ENCODE data around the gene ABCA2. TPM values are rescaled to one million over a fixed set of nuclear protein-coding genes. Genes with fewer than 3 reads are reported as not detected.

ABCA2 gene
- total RNA-seq, 4 donors from 2014 or later: 136 to 291 (median 196) TPM

- Histone ChIP-seq H3K4me1 (peaks cover 0 to 43% (median 30%) of the 10 kb centered on the region in 4 donors), H3K27ac (peak overlapping the region in 2 of 4 donors; percentile 11 to 56), H3K27me3 (no peaks in the 10 kb centered on the region), H3K4me3 (no peak overlapping the region), H3K36me3 (peaks cover 1 to 66% (median 4%) of the 10 kb centered on the region in 3 donors), H3K9me3 (no peaks in the 10 kb centered on the region)
- TF ChIP-seq EP300 (IDR thresholded peaks at IDR 0.05) (no peak), CTCF (IDR thresholded peaks at IDR 0.05) (no peak), POLR2A (IDR thresholded peaks at IDR 0.05) (no peak)
- no peak for DNase-seq (ENCODE audit: low spot score in 2 of 2)
- WGBS, 2 donors: 92 to 94% methylated on average over 14 to 27 of the region's 32 CpGs
Measured at GRCh38 chr9:137020771-137021567, 7.1 kb downstream of the ABCA2 start.

GRCh38 chr9:137019891-137020683 is 8.0 kb downstream of the ABCA2 start:
- DNase-seq (ENCODE audit: low spot score in 2 of 2): no peak
- 88 to 93% methylated on average over 29 to 34 of the region's 34 CpGs for WGBS, 2 donors
- peaks cover 0 to 35% (median 25%) of the 10 kb centered on the region in 4 donors for H3K4me1 ChIP-seq
- peaks cover 4 to 75% (median 10%) of the 10 kb centered on the region in 3 donors for H3K36me3 ChIP-seq
- no peaks in the 10 kb centered on the region for H3K27me3 ChIP-seq
- H3K4me3 ChIP-seq: no peak overlapping the region
- H3K27ac ChIP-seq: peak overlapping the region in 1 of 4 donors; percentile 11
- TF ChIP-seq EP300 (IDR thresholded peaks at IDR 0.05): no peak
- TF ChIP-seq POLR2A (IDR thresholded peaks at IDR 0.05): no peak
- no peak for TF ChIP-seq CTCF (IDR thresholded peaks at IDR 0.05)
- H3K9me3 ChIP-seq: no peaks in the 10 kb centered on the region

GRCh38 chr9:137018761-137019559 is 9.1 kb downstream of the ABCA2 start:
- Histone ChIP-seq H3K36me3 (peaks cover 4 to 86% (median 13%) of the 10 kb centered on the region in 3 donors), H3K9me3 (no peaks in the 10 kb centered on the region), H3K27ac (no peak overlapping the region), H3K4me3 (no peak overlapping the region), H3K27me3 (no peaks in the 10 kb centered on the region), H3K4me1 (peaks cover 0 to 23% (median 18%) of the 10 kb centered on the region in 4 donors)
- TF ChIP-seq POLR2A (IDR thresholded peaks at IDR 0.05) (no peak), CTCF (IDR thresholded peaks at IDR 0.05) (no peak), EP300 (IDR thresholded peaks at IDR 0.05) (no peak)
- WGBS, 2 donors: 91 to 92% methylated on average over 21 to 32 of the region's 36 CpGs
- DNase-seq (ENCODE audit: low spot score in 2 of 2): no peak

- peaks cover 4 to 96% (median 13%) of the 10 kb centered on the region in 3 donors for H3K36me3 ChIP-seq
- H3K4me3 ChIP-seq: no peak overlapping the region
- H3K27ac ChIP-seq: no peak overlapping the region
- H3K4me1 ChIP-seq: peaks cover 0 to 13% (median 8%) of the 10 kb centered on the region in 4 donors
- 94 to 95% methylated on average over 32 to 37 of the region's 45 CpGs for WGBS, 2 donors
- no peaks in the 10 kb centered on the region for H3K27me3 ChIP-seq
- TF ChIP-seq CTCF (IDR thresholded peaks at IDR 0.05) (no peak), POLR2A (IDR thresholded peaks at IDR 0.05) (no peak), EP300 (IDR thresholded peaks at IDR 0.05) (no peak)
- no peaks in the 10 kb centered on the region for H3K9me3 ChIP-seq
- DNase-seq (ENCODE audit: low spot score in 2 of 2): no peak
Measured at GRCh38 chr9:137017791-137018497, 10.1 kb downstream of the ABCA2 start.
